Activated naive CD4-positive, alpha-beta T cell treated with anti-CD3 and anti-CD28 coated beads for 36 hours (primary cell): ENCODE data around the gene MRPL53. TPM values are rescaled to one million over a fixed set of nuclear protein-coding genes. Genes with fewer than 3 reads are reported as not detected.
"Not testable (repeated sequence)": the region's sequence is repeated elsewhere in the genome, so short reads cannot be mapped to it uniquely, and the experiment has no call there.

ENCODE experiments used
- CTCF ChIA-PET: fragments of 350-600 bp; sonication (Branson Sonifier 250); formaldehyde crosslinking; loops from one replicate; lab custom pipeline; 2021; ENCODE audit warnings: antibody characterized with exemption; lab: Charles Lee
- DNase-seq: peaks from one replicate; pipeline ENCODE4 v3.0.0-alpha.2; 2020
- H3K27ac Mint-ChIP-seq: one replicate; pipeline ENCODE4 v1.8.0; 2021; ENCODE audit warnings: mild to moderate bottlenecking, mixed read lengths
- H3K27me3 Mint-ChIP-seq: one replicate; pipeline ENCODE4 v1.8.0; 2021; ENCODE audit warnings: low read depth, mixed read lengths
- H3K36me3 Mint-ChIP-seq: one replicate; pipeline ENCODE4 v1.8.0; 2021; ENCODE audit warnings: low read depth, mixed read lengths
- H3K4me1 Mint-ChIP-seq: one replicate; pipeline ENCODE4 v1.8.0; 2021; ENCODE audit warnings: low read depth, mixed read lengths
- H3K4me3 Mint-ChIP-seq: one replicate; pipeline ENCODE4 v1.8.0; 2021; ENCODE audit warnings: mild to moderate bottlenecking, moderate library complexity, mixed read lengths
- H3K9me3 Mint-ChIP-seq: one replicate; pipeline ENCODE4 v1.8.0; 2021; ENCODE audit warnings: mixed read lengths
- intact Hi-C: fragments of 100-400 bp; cut with micrococcal nuclease; formaldehyde crosslinking; loops from one replicate; pipeline ENCODE4 v1.15.1; 2023
- total RNA-seq, 2 experiments: library from RNA; stranded (reverse); gene quantifications; one replicate each; pipeline ENCODE4 v1.2.3, GENCODE V29; 2021

Gene MRPL53
- total RNA-seq, 2 experiments from 2014 or later: 112 to 117 TPM

GRCh38 chr2:74470742-74471141 is 1.7 kb downstream of the MRPL53 start:
- H3K27me3 Mint-ChIP-seq, intact Hi-C loops, H3K9me3 Mint-ChIP-seq, DNase-seq: not testable (repeated sequence)
- peaks cover 18% of the 10 kb centered on the region for H3K36me3 Mint-ChIP-seq
- CTCF ChIA-PET: interaction anchor here (2.9 kb wide), 1 partner anchor 12 kb away, joined by 31 read pairs; the partner anchor contains the start of genes CCDC142 and TTC31
- peak overlapping the region; percentile 33 for H3K27ac Mint-ChIP-seq
- H3K4me3 Mint-ChIP-seq: peak overlapping the region; percentile 49
- H3K4me1 Mint-ChIP-seq: peaks cover 24% of the 10 kb centered on the region

- H3K27ac Mint-ChIP-seq: peak overlapping the region; percentile 75
- peak overlapping the region; percentile 99 for H3K4me3 Mint-ChIP-seq
- no peaks in the 10 kb centered on the region for H3K27me3 Mint-ChIP-seq
- intact Hi-C loops: no loop called here
- H3K9me3 Mint-ChIP-seq: no peaks in the 10 kb centered on the region
- no peak for DNase-seq
- peaks cover 24% of the 10 kb centered on the region for H3K4me1 Mint-ChIP-seq
- peaks cover 2% of the 10 kb centered on the region for H3K36me3 Mint-ChIP-seq
- CTCF ChIA-PET: interaction anchor here (1.0 kb wide), 1 partner anchor 125 kb away, joined by 3 read pairs; no protein-coding TSS in a partner anchor
Measured at GRCh38 chr2:74464406-74464805, 8.1 kb downstream of the MRPL53 start.

- Mint-ChIP-seq H3K27ac (no peak overlapping the region), H3K4me3 (no peak overlapping the region), H3K36me3 (peaks cover 2% of the 10 kb centered on the region), H3K27me3 (no peaks in the 10 kb centered on the region), H3K4me1 (peaks cover 26% of the 10 kb centered on the region), H3K9me3 (no peaks in the 10 kb centered on the region)
- intact Hi-C loops: no loop called here
- no peak for DNase-seq
- CTCF ChIA-PET: interaction anchor here (0.6 to 1.5 kb wide), 2 partner anchors 10 to 17 kb away, joined by 3 read pairs; partner anchors contain the start of gene MRPL53
Measured at GRCh38 chr2:74462786-74463105, 9.7 kb downstream of the MRPL53 start.

- DNase-seq: no peak
- Mint-ChIP-seq H3K27ac (no peak overlapping the region), H3K36me3 (peaks cover 4% of the 10 kb centered on the region), H3K9me3 (no peaks in the 10 kb centered on the region), H3K27me3 (no peaks in the 10 kb centered on the region), H3K4me1 (peaks cover 27% of the 10 kb centered on the region), H3K4me3 (no peak overlapping the region)
- intact Hi-C loops: no loop called here
- CTCF ChIA-PET: interaction anchor here (0.6 to 1.9 kb wide), 4 partner anchors 10 to 126 kb away, joined by 3 to 7 read pairs (median 3); partner anchors contain the start of genes CCDC142, MRPL53 and TTC31
Measured at GRCh38 chr2:74462054-74462785, 10.3 kb downstream of the MRPL53 start.

- Mint-ChIP-seq H3K4me1 (peaks cover 35% of the 10 kb centered on the region), H3K4me3 (no peak overlapping the region), H3K27ac (no peak overlapping the region), H3K9me3 (no peaks in the 10 kb centered on the region), H3K27me3 (no peaks in the 10 kb centered on the region), H3K36me3 (peaks cover 6% of the 10 kb centered on the region)
- DNase-seq: no peak
- CTCF ChIA-PET: interaction anchor here (0.7 to 1.9 kb wide), 2 partner anchors 21 to 126 kb away, joined by 3 to 7 read pairs; partner anchors contain the start of genes CCDC142 and TTC31
- intact Hi-C loops: no loop called here
Measured at GRCh38 chr2:74461187-74462053, 11.1 kb downstream of the MRPL53 start.

GRCh38 chr2:74460187-74460586 is 12.3 kb downstream of the MRPL53 start:
- DNase-seq, intact Hi-C loops, H3K36me3 Mint-ChIP-seq, H3K9me3 Mint-ChIP-seq, H3K27me3 Mint-ChIP-seq: not testable (repeated sequence)
- Mint-ChIP-seq H3K27ac (peak overlapping the region; percentile 56), H3K4me3 (peak overlapping the region; percentile 92), H3K4me1 (peaks cover 41% of the 10 kb centered on the region)
- CTCF ChIA-PET: interaction anchor here (1.9 kb wide), 1 partner anchor 22 kb away, joined by 7 read pairs; the partner anchor contains the start of genes CCDC142 and TTC31

GRCh38 chr2:74459503-74460118 is 12.9 kb downstream of the MRPL53 start:
- Mint-ChIP-seq H3K4me3 (peak overlapping the region; percentile 92), H3K27ac (peak overlapping the region; percentile 28), H3K4me1 (peaks cover 45% of the 10 kb centered on the region)
- CTCF ChIA-PET, H3K27me3 Mint-ChIP-seq, DNase-seq, H3K9me3 Mint-ChIP-seq, H3K36me3 Mint-ChIP-seq: not testable (repeated sequence)
- intact Hi-C loops: loop anchor here (2.0 to 10.0 kb wide), 7 partner anchors 207 to 1345 kb away; partner anchors contain the start of genes CCT7, DGUOK, MTHFD2 and PRADC1

GRCh38 chr2:74458938-74459363 is 13.5 kb downstream of the MRPL53 start:
- H3K4me3 Mint-ChIP-seq: peak overlapping the region; percentile 92
- DNase-seq: no peak
- CTCF ChIA-PET: interaction anchor here (0.6 to 1.9 kb wide), 6 partner anchors 8 to 129 kb away, joined by 3 to 5 read pairs (median 3); no protein-coding TSS in a partner anchor
- H3K9me3 Mint-ChIP-seq: no peaks in the 10 kb centered on the region
- intact Hi-C loops: loop anchor here (1.0 to 10.0 kb wide), 14 partner anchors 13 to 1344 kb away; partner anchors contain the start of genes AUP1, CCT7, DGUOK and DOK1
- peaks cover 46% of the 10 kb centered on the region for H3K4me1 Mint-ChIP-seq
- no peaks in the 10 kb centered on the region for H3K27me3 Mint-ChIP-seq
- H3K36me3 Mint-ChIP-seq: peaks cover 9% of the 10 kb centered on the region
- peak overlapping the region; percentile 99 for H3K27ac Mint-ChIP-seq

- Mint-ChIP-seq H3K9me3 (no peaks in the 10 kb centered on the region), H3K4me3 (peak within 1 kb of the TSS; percentile 92), H3K27me3 (no peaks in the 10 kb centered on the region), H3K27ac (peak within 1 kb of the TSS; percentile 99), H3K36me3 (peaks cover 9% of the 10 kb centered on the region), H3K4me1 (peaks cover 43% of the 10 kb centered on the region)
- intact Hi-C loops: loop anchor here (1.0 to 10.0 kb wide), 14 partner anchors 14 to 1344 kb away; partner anchors contain the start of genes AUP1, CCT7, DGUOK and DOK1
- CTCF ChIA-PET: interaction anchor here (0.6 to 1.9 kb wide), 8 partner anchors 8 to 1279 kb away, joined by 3 to 5 read pairs (median 3); partner anchors contain the start of genes CCDC142 and TTC31
- DNase-seq: peak; percentile 100
Measured at GRCh38 chr2:74458132-74458937, 14.1 kb downstream of the MRPL53 start, which contains the start of gene WBP1. Gene WBP1, plus strand, starts transcription at chr2:74458438. Its CDS starts 165 bp downstream, at chr2:74458603.

- H3K4me3 Mint-ChIP-seq: peak overlapping the region; percentile 92
- no peaks in the 10 kb centered on the region for H3K27me3 Mint-ChIP-seq
- peaks cover 9% of the 10 kb centered on the region for H3K36me3 Mint-ChIP-seq
- no peaks in the 10 kb centered on the region for H3K9me3 Mint-ChIP-seq
- H3K4me1 Mint-ChIP-seq: peaks cover 44% of the 10 kb centered on the region
- DNase-seq: peak; percentile 79
- intact Hi-C loops: loop anchor here (1.0 to 10.0 kb wide), 15 partner anchors 15 to 1343 kb away; partner anchors contain the start of genes AUP1, CCT7, DGUOK and DOK1
- CTCF ChIA-PET: interaction anchor here (1.0 to 1.9 kb wide), 4 partner anchors 9 to 130 kb away, joined by 3 to 5 read pairs (median 4); partner anchors contain the start of genes CCDC142 and TTC31
- peak overlapping the region; percentile 99 for H3K27ac Mint-ChIP-seq
Measured at GRCh38 chr2:74457549-74458131, 14.8 kb downstream of the MRPL53 start.
